ENCODE data around the gene SDS. TPM values are rescaled to one million over a fixed set of nuclear protein-coding genes. Genes with fewer than 3 reads are reported as not detected.

SDS gene
- total RNA-seq, 1 experiment from 2014 or later: not detected

DNA sequence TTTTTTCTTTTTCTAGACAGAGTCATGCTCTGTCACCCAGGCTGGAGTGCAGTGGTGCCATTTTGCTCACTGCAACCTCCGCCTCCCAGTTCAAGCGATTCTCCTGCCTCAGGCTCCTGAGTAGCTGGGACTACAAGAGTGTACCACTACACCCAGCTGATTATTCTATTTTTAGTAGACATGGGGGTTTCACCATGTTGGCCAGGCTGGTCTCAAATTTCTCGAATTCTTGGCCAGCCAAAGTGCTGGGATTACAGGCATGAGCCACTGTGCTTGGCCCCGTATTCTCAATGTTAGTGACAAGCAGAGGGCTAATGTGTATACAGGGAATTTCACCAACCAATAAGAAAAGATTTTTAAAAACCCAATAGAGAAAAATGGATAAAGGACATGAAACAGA, 36.9 kb downstream of the SDS start:
- Histone ChIP-seq H4K20me1 (ENCODE audit: insufficient read depth) (no peaks in the 10 kb centered on the region), H3K27me3 (ENCODE audit: insufficient read depth, low read length) (no peaks in the 10 kb centered on the region), H3K4me3 (replicated peaks in 1 of 2; ENCODE audit: low read depth in 1 of 2, low read length in 2 of 2) (no peak overlapping the region), H3K27ac (ENCODE audit: low read depth, low read length) (no peak overlapping the region), H2AFZ (ENCODE audit: low read depth, low read length, poor library complexity, severe bottlenecking) (no peak overlapping the region), H3K79me2 (ENCODE audit: insufficient read depth, low read length) (no peaks in the 10 kb centered on the region; the same call in 1 of the 2 replicates), H3K36me3 (ENCODE audit: control insufficient read depth in 1 of 2, insufficient read depth in 2 of 2, low read length in 2 of 2) (no peaks in the 10 kb centered on the region), H3K9me2 (ENCODE audit: insufficient read depth) (no peaks in the 10 kb centered on the region), H3K4me2 (ENCODE audit: low read length) (no peak overlapping the region), H3K4me1 (ENCODE audit: control insufficient read depth in 1 of 2, insufficient read depth in 2 of 2, low read length in 2 of 2) (peaks cover 0 to 4% of the 10 kb centered on the region in 2 experiments; a peak in 1 of 4 replicates), H3K9me3 (ENCODE audit: control insufficient read depth in 1 of 2, insufficient read depth in 1 of 2, low read depth in 1 of 2, low read length in 2 of 2) (no peaks in the 10 kb centered on the region), H3K9ac (ENCODE audit: low read length) (no peak overlapping the region)
- intact Hi-C loops (cut with micrococcal nuclease): no loop called here
- ChIA-PET POLR2A (interaction anchor here (0.6 kb wide), 1 partner anchor 39 kb away, joined by 5 read pairs; no protein-coding TSS in a partner anchor), CTCF (no interaction called here), RAD21 (ENCODE audit: low non-redundant PET in 1 of 2, low total read pairs in 2 of 2, uncharacterized antibody in 2 of 2, unreplicated experiment in 2 of 2) (no interaction called here)
- no peak for DNase-seq (ENCODE audit: low read depth, low spot score)
- no peak for ATAC-seq
- BruUV-seq (replicated peaks): no TSS peak
- TF ChIP-seq EGR1 (IDR thresholded peaks at IDR 0.05; ENCODE audit: low read depth) (no peak), FOSL1 (IDR thresholded peaks at IDR 0.05; ENCODE audit: low read depth) (no peak)
- TF ChIP-seq, protein P1, sequence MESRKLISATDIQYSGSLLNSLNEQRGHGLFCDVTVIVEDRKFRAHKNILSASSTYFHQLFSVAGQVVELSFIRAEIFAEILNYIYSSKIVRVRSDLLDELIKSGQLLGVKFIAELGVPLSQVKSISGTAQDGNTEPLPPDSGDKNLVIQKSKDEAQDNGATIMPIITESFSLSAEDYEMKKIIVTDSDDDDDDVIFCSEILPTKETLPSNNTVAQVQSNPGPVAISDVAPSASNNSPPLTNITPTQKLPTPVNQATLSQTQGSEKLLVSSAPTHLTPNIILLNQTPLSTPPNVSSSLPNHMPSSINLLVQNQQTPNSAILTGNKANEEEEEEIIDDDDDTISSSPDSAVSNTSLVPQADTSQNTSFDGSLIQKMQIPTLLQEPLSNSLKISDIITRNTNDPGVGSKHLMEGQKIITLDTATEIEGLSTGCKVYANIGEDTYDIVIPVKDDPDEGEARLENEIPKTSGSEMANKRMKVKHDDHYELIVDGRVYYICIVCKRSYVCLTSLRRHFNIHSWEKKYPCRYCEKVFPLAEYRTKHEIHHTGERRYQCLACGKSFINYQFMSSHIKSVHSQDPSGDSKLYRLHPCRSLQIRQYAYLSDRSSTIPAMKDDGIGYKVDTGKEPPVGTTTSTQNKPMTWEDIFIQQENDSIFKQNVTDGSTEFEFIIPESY (IDR thresholded peaks at IDR 0.05; ENCODE audit: extremely low read depth, insufficient replicate concordance, low read length): no peak

DNA sequence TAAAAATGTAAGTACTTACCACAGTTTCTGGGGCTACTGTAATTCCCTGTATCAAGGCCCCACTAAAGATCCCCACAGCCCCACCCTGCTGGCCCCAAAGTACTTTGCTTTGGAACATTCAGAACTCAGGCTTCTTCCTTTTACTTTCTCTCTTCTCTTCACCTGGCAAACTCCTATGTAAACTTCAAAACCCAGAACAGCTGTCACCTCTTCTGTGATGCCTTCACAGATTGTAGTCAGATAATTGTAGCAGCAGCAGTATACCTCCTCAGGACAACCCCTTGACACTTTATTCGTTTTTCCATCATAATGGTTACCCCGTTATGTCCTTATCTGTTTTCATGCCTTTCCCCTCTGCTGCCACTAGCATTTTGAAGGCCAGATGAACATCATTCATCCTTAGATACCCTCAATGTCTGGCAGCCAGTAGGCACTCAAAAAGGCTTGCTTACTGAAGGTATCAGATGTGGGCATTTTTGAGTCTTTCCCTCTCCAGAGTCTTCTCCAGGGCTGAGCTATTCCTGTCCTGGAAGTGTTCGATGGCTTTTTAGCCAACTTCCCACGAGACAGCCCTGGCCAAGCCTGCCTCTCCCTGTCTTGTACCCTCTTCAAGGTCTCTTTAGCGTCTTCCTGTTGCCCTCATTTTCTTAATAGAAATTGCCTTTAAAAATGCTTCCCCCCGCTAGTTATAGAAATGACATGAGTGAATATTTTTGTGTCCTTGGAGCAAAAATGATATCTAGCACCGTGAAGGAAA, 37.9 kb downstream of the SDS start:
- Histone ChIP-seq H3K9me3 (ENCODE audit: control insufficient read depth in 1 of 2, insufficient read depth in 1 of 2, low read depth in 1 of 2, low read length in 2 of 2) (no peaks in the 10 kb centered on the region), H3K79me2 (ENCODE audit: insufficient read depth, low read length) (peaks cover 1% of the 10 kb centered on the region; the same call in 1 of the 2 replicates), H2AFZ (ENCODE audit: low read depth, low read length, poor library complexity, severe bottlenecking) (no peak overlapping the region), H3K4me1 (ENCODE audit: control insufficient read depth in 1 of 2, insufficient read depth in 2 of 2, low read length in 2 of 2) (peaks cover 0 to 4% of the 10 kb centered on the region in 2 experiments; a peak in 1 of 4 replicates), H3K27ac (ENCODE audit: low read depth, low read length) (no peak overlapping the region), H3K4me3 (replicated peaks in 1 of 2; ENCODE audit: low read depth in 1 of 2, low read length in 2 of 2) (no peak overlapping the region), H3K4me2 (ENCODE audit: low read length) (no peak overlapping the region), H3K9ac (ENCODE audit: low read length) (no peak overlapping the region), H3K9me2 (ENCODE audit: insufficient read depth) (no peaks in the 10 kb centered on the region), H3K27me3 (ENCODE audit: insufficient read depth, low read length) (no peaks in the 10 kb centered on the region), H4K20me1 (ENCODE audit: insufficient read depth) (no peaks in the 10 kb centered on the region), H3K36me3 (ENCODE audit: control insufficient read depth in 1 of 2, insufficient read depth in 2 of 2, low read length in 2 of 2) (no peaks in the 10 kb centered on the region; a peak in 1 of 4 replicates)
- ATAC-seq (no peak), DNase-seq (ENCODE audit: low read depth, low spot score) (no peak)
- ChIA-PET CTCF (no interaction called here), POLR2A (no interaction called here), RAD21 (ENCODE audit: low non-redundant PET in 1 of 2, low total read pairs in 2 of 2, uncharacterized antibody in 2 of 2, unreplicated experiment in 2 of 2) (no interaction called here)
- BruUV-seq (replicated peaks): no TSS peak
- intact Hi-C loops (cut with micrococcal nuclease): no loop called here
- TF ChIP-seq RAD21 (IDR thresholded peaks at IDR 0.05; ENCODE audit: low read depth) (no peak), ZFX (IDR thresholded peaks at IDR 0.05) (no peak), CBX3 (IDR thresholded peaks at IDR 0.05; ENCODE audit: low read depth) (no peak), ELF1 (IDR thresholded peaks at IDR 0.05; ENCODE audit: borderline replicate concordance, low read depth) (no peak), ZNF274 (IDR thresholded peaks at IDR 0.05; ENCODE audit: low read depth, low read length) (no peak), POLR2A (IDR thresholded peaks at IDR 0.05; ENCODE audit: borderline replicate concordance, extremely low read depth, insufficient read depth, insufficient read length) (no peak), JUND (IDR thresholded peaks at IDR 0.05) (no peak), SP1 (IDR thresholded peaks at IDR 0.05; ENCODE audit: low read depth) (no peak), EZH2 (IDR thresholded peaks at IDR 0.05) (no peak)
- TF ChIP-seq, protein P2, sequence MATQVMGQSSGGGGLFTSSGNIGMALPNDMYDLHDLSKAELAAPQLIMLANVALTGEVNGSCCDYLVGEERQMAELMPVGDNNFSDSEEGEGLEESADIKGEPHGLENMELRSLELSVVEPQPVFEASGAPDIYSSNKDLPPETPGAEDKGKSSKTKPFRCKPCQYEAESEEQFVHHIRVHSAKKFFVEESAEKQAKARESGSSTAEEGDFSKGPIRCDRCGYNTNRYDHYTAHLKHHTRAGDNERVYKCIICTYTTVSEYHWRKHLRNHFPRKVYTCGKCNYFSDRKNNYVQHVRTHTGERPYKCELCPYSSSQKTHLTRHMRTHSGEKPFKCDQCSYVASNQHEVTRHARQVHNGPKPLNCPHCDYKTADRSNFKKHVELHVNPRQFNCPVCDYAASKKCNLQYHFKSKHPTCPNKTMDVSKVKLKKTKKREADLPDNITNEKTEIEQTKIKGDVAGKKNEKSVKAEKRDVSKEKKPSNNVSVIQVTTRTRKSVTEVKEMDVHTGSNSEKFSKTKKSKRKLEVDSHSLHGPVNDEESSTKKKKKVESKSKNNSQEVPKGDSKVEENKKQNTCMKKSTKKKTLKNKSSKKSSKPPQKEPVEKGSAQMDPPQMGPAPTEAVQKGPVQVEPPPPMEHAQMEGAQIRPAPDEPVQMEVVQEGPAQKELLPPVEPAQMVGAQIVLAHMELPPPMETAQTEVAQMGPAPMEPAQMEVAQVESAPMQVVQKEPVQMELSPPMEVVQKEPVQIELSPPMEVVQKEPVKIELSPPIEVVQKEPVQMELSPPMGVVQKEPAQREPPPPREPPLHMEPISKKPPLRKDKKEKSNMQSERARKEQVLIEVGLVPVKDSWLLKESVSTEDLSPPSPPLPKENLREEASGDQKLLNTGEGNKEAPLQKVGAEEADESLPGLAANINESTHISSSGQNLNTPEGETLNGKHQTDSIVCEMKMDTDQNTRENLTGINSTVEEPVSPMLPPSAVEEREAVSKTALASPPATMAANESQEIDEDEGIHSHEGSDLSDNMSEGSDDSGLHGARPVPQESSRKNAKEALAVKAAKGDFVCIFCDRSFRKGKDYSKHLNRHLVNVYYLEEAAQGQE (IDR thresholded peaks at IDR 0.05; ENCODE audit: low read depth): no peak
- TF ChIP-seq, protein P3, sequence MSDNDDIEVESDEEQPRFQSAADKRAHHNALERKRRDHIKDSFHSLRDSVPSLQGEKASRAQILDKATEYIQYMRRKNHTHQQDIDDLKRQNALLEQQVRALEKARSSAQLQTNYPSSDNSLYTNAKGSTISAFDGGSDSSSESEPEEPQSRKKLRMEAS (IDR thresholded peaks at IDR 0.05): no peak

All from HCT116 (cell line).